Measurements from ENCODE around the gene LY6G5C. TPM values are rescaled to one million over a fixed set of nuclear protein-coding genes. Genes with fewer than 3 reads are reported as not detected.

The LY6G5C gene
- total and polyA plus RNA-seq, 9 of the 15 experiments (the other 6 are each of a cell fraction or from before 2014, with no cell fraction given) = 0.10 to 0.67 (median 0.46) TPM; not detected in 4

DNA sequence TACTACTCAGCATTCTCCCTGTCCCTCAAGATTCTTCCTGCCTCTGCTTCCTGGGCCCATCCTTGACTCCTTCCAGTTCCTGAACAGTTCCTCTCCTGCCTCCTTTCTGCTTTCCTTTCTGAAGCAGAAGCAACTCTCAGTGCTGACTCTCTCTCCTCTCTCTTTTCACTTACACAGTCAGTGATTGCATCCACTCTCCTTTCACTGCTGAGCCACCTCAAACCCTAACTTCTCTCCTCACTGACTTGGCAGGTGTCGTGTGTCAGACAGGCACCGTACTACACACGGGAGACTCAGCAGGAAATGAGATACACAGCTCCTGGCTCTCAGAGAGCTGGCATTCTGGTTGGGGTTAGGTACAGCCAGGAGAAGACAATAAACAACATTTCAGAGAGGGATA lies 16.7 kb upstream of the LY6G5C start (continued):
- TF ChIP-seq, protein P1, sequence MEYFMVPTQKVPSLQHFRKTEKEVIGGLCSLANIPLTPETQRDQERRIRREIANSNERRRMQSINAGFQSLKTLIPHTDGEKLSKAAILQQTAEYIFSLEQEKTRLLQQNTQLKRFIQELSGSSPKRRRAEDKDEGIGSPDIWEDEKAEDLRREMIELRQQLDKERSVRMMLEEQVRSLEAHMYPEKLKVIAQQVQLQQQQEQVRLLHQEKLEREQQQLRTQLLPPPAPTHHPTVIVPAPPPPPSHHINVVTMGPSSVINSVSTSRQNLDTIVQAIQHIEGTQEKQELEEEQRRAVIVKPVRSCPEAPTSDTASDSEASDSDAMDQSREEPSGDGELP (CRISPR knock-in tag; IDR thresholded peaks at IDR 0.05; ENCODE audit: borderline replicate concordance) = no peak
- TF ChIP-seq, protein P2, sequence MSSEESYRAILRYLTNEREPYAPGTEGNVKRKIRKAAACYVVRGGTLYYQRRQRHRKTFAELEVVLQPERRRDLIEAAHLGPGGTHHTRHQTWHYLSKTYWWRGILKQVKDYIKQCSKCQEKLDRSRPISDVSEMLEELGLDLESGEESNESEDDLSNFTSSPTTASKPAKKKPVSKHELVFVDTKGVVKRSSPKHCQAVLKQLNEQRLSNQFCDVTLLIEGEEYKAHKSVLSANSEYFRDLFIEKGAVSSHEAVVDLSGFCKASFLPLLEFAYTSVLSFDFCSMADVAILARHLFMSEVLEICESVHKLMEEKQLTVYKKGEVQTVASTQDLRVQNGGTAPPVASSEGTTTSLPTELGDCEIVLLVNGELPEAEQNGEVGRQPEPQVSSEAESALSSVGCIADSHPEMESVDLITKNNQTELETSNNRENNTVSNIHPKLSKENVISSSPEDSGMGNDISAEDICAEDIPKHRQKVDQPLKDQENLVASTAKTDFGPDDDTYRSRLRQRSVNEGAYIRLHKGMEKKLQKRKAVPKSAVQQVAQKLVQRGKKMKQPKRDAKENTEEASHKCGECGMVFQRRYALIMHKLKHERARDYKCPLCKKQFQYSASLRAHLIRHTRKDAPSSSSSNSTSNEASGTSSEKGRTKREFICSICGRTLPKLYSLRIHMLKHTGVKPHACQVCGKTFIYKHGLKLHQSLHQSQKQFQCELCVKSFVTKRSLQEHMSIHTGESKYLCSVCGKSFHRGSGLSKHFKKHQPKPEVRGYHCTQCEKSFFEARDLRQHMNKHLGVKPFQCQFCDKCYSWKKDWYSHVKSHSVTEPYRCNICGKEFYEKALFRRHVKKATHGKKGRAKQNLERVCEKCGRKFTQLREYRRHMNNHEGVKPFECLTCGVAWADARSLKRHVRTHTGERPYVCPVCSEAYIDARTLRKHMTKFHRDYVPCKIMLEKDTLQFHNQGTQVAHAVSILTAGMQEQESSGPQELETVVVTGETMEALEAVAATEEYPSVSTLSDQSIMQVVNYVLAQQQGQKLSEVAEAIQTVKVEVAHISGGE (CRISPR knock-in tag; IDR thresholded peaks at IDR 0.05) = no peak
- TF ChIP-seq, protein P3, sequence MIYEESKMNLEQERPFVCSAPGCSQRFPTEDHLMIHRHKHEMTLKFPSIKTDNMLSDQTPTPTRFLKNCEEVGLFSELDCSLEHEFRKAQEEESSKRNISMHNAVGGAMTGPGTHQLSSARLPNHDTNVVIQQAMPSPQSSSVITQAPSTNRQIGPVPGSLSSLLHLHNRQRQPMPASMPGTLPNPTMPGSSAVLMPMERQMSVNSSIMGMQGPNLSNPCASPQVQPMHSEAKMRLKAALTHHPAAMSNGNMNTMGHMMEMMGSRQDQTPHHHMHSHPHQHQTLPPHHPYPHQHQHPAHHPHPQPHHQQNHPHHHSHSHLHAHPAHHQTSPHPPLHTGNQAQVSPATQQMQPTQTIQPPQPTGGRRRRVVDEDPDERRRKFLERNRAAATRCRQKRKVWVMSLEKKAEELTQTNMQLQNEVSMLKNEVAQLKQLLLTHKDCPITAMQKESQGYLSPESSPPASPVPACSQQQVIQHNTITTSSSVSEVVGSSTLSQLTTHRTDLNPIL (CRISPR knock-in tag; IDR thresholded peaks at IDR 0.05) = no peak
- 0 out of 2 replicates have a peak, but pooled peaks have one; percentile 36 for TF ChIP-seq POLR2AphosphoS2 (IDR thresholded peaks at IDR 0.05; ENCODE audit: low read length)
